GM23338 (cell line): ENCODE measurements around the gene FRA10AC1.

Source experiments
- CREB1 ChIP-seq: fragments of 250-450 bp; sonication (Bioruptor Pico); IDR thresholded peaks from 2 replicates; pipeline ENCODE4 v1.5.0; 2020; ENCODE audit warnings: low read depth, mild to moderate bottlenecking, moderate library complexity
- ETS1 ChIP-seq: IDR thresholded peaks from 2 replicates; pipeline ENCODE4 v1.6.1; 2016; ENCODE audit warnings: antibody characterized with exemption
- EZH2 ChIP-seq: fragments of 200-600 bp; sonication (generic); IDR thresholded peaks from one replicate; pipeline ENCODE4 v1.8.0; 2017; ENCODE audit warnings: antibody characterized with exemption, mild to moderate bottlenecking, low read depth; ENCODE audit not compliant: unreplicated experiment
- JUNB ChIP-seq: IDR thresholded peaks from one replicate; pipeline ENCODE4 v1.6.1; 2016; ENCODE audit warnings: antibody characterized with exemption; ENCODE audit not compliant: unreplicated experiment
- POLR2AphosphoS5 ChIP-seq: IDR thresholded peaks from 2 replicates; pipeline ENCODE4 v1.6.1; 2016; ENCODE audit warnings: antibody characterized with exemption, low read depth
- ZNF114 ChIP-seq: fragments of 250-450 bp; sonication (Bioruptor Pico); IDR thresholded peaks from 2 replicates; pipeline ENCODE4 v1.5.0; 2020; ENCODE audit warnings: mild to moderate bottlenecking, moderate library complexity
- ZNF331 ChIP-seq: fragments of 250-450 bp; sonication (Bioruptor Pico); IDR thresholded peaks from 2 replicates; pipeline ENCODE4 v1.5.0; 2020; ENCODE audit warnings: low read depth, mild to moderate bottlenecking, moderate library complexity
- TF ChIP-seq, protein P1 (sequence below), 2 experiments: fragments of 200-600 bp in 1 of 2; sonication (generic) in 1 of 2; conservative IDR thresholded peaks; 2 replicates each; pipeline versions ENCODE4 v1.5.1 to v1.6.1; 2016 to 2017; ENCODE audit warnings: antibody characterized with exemption in 2 of 2, low read depth in 2 of 2, mild to moderate bottlenecking in 2 of 2, moderate library complexity in 1 of 2
- TF ChIP-seq, protein P2 (sequence below): IDR thresholded peaks from one replicate; pipeline ENCODE4 v1.6.1; 2018; ENCODE audit warnings: antibody characterized with exemption; ENCODE audit not compliant: unreplicated experiment

DNA sequence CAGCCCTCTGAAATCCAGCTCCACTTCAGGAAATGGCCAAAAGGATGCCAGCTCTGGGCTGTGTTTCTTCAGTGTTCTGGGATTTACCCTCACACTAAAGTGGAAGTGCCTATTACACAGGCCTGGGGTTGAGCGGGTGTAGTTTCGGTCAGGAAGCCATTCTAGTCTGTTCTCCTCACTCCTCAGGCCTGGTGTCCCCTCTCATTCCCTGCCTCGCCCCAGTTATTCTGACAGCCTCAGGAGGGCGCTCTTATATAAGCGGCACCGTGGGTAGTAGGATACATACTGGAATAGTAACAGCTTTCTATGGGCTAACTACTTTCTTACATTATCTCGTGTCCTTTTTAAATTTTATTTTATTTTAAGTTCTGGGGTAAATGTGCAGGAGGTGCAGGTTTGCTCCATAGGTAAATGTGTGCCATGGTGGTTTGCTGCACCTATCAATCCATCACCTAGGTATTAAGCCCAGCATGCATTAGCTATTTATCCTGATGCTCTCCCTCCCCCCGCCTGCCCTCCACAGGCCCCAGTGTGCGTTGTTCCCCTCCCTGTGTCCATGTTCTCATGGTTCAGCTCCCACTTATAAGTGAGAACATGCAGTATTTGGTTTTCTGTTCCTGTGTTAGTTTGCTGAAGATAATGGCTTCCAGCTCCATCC is 43.1 kb upstream of the FRA10AC1 start:
- TF ChIP-seq, protein P1, sequence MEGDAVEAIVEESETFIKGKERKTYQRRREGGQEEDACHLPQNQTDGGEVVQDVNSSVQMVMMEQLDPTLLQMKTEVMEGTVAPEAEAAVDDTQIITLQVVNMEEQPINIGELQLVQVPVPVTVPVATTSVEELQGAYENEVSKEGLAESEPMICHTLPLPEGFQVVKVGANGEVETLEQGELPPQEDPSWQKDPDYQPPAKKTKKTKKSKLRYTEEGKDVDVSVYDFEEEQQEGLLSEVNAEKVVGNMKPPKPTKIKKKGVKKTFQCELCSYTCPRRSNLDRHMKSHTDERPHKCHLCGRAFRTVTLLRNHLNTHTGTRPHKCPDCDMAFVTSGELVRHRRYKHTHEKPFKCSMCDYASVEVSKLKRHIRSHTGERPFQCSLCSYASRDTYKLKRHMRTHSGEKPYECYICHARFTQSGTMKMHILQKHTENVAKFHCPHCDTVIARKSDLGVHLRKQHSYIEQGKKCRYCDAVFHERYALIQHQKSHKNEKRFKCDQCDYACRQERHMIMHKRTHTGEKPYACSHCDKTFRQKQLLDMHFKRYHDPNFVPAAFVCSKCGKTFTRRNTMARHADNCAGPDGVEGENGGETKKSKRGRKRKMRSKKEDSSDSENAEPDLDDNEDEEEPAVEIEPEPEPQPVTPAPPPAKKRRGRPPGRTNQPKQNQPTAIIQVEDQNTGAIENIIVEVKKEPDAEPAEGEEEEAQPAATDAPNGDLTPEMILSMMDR (conservative IDR thresholded peaks at IDR 0.05; ENCODE audit: low read depth in 2 of 2): peak; percentile 92 to 96
- TF ChIP-seq ETS1 (no peak), POLR2AphosphoS5 (no peak), ZNF331 (CRISPR knock-in tag) (no peak), EZH2 (no peak), JUNB (no peak), ZNF114 (no peak), CREB1 (no peak)
- TF ChIP-seq, protein P2, sequence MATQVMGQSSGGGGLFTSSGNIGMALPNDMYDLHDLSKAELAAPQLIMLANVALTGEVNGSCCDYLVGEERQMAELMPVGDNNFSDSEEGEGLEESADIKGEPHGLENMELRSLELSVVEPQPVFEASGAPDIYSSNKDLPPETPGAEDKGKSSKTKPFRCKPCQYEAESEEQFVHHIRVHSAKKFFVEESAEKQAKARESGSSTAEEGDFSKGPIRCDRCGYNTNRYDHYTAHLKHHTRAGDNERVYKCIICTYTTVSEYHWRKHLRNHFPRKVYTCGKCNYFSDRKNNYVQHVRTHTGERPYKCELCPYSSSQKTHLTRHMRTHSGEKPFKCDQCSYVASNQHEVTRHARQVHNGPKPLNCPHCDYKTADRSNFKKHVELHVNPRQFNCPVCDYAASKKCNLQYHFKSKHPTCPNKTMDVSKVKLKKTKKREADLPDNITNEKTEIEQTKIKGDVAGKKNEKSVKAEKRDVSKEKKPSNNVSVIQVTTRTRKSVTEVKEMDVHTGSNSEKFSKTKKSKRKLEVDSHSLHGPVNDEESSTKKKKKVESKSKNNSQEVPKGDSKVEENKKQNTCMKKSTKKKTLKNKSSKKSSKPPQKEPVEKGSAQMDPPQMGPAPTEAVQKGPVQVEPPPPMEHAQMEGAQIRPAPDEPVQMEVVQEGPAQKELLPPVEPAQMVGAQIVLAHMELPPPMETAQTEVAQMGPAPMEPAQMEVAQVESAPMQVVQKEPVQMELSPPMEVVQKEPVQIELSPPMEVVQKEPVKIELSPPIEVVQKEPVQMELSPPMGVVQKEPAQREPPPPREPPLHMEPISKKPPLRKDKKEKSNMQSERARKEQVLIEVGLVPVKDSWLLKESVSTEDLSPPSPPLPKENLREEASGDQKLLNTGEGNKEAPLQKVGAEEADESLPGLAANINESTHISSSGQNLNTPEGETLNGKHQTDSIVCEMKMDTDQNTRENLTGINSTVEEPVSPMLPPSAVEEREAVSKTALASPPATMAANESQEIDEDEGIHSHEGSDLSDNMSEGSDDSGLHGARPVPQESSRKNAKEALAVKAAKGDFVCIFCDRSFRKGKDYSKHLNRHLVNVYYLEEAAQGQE: no peak
